Psoas muscle (tissue), 8 donors: ENCODE measurements around the gene DIPK1A. TPM values are rescaled to one million over a fixed set of nuclear protein-coding genes. Genes with fewer than 3 reads are reported as not detected.
A peak's percentile ranks its signal among the peaks of the same experiment; 100 is the strongest.

Experiments
- ATAC-seq, 4 donors: fragments of 200-7000 bp; cut with Tn5 transposase; one replicate each; pipeline ENCODE4 v1.9.1; 2020; ENCODE audit warnings: moderate library complexity in 3 of 4, mild to moderate bottlenecking in 2 of 4
- DNase-seq, 2 donors: peaks; one replicate each; pipeline ENCODE4 v3.0.0-alpha.2; 2020
- H3K27ac ChIP-seq: fragments of 200-600 bp; one replicate; pipeline ENCODE4 v1.8.0; 2022
- H3K27me3 ChIP-seq, 3 donors: fragments of 200-600 bp in 1 of 3; one replicate each; pipeline versions ENCODE4 v1.6.1 to v1.8.0; 2013 to 2022; ENCODE audit warnings: low read length in 2 of 3, mild to moderate bottlenecking in 2 of 3, moderate library complexity in 1 of 3; ENCODE audit not compliant: insufficient read depth in 3 of 3
- H3K36me3 ChIP-seq, 2 donors: fragments of 200-600 bp in 1 of 2; one replicate each; pipeline versions ENCODE4 v1.6.1 to v1.8.0; 2013 to 2022; ENCODE audit warnings: low read depth in 1 of 2, mild to moderate bottlenecking in 1 of 2, moderate library complexity in 1 of 2; ENCODE audit not compliant: insufficient read depth in 1 of 2
- H3K4me1 ChIP-seq: fragments of 200-600 bp; one replicate; pipeline ENCODE4 v1.8.0; 2022
- H3K4me3 ChIP-seq: fragments of 200-600 bp; one replicate; pipeline ENCODE4 v1.8.0; 2022; ENCODE audit warnings: mild to moderate bottlenecking
- H3K9me3 ChIP-seq: fragments of 200-600 bp; one replicate; pipeline ENCODE4 v1.8.0; 2022
- CTCF ChIP-seq: fragments of 200-600 bp; IDR thresholded peaks from one replicate; pipeline ENCODE4 v1.8.0; 2022; ENCODE audit warnings: antibody characterized with exemption
- WGBS, 3 donors: extraction: QIAGEN DNeasy Blood & Tissue Kit; methylation state at CpG; one replicate each; pipeline versions ENCODE4 v1.1.6 to v1.1.7; 2013; 5-methylcytosine and 5-hydroxymethylcytosine counted together
- intact Hi-C, 2 donors: fragments of 100-400 bp; cut with DNase I; formaldehyde crosslinking; loops; one replicate each; pipeline versions ENCODE4 v1.11.0 to v1.14.2; 2022
- polyA plus RNA-seq, 3 donors: library from polyadenylated mRNA; stranded (reverse); fragments of 200-250 nt; gene quantifications; one replicate each; pipeline ENCODE4 v1.2.3, GENCODE V29; 2013
- total RNA-seq, 4 donors: library from RNA; stranded (reverse); fragmentation: NEBNext Ultra II Directional in 2 of 4; extraction: Animal tissue kit (Norgen Biotek cat#: 25700) in 2 of 4; gene quantifications; one replicate each; pipeline versions ENCODE4 v1.2.1 to v1.2.4, GENCODE V29; 2021 to 2023
- donor health status: healthy with polysubstance abuse.
- donor health status: DM: no; HTN: no; CAD: no; lungs with moderate emphysema.
- donor health status: Bipolar disorder and iron deficiency.
- donor health status: healthy.
- donor health status: DM: yes; HTN: yes; CAD: no.
- donor health status: DM: no; HTN: no; CAD: no.
- donor health status: DM: no; HTN: no; CAD: no.
- donor health status: DM: yes; HTN: yes; CAD: no.

Gene DIPK1A
- total and polyA plus RNA-seq, 7 donors = 2.2 to 7.9 (median 5.7) TPM

GRCh38 chr1:92998821-92999220 is 37.6 kb upstream of the DIPK1A start:
- DNase-seq (no peak), ATAC-seq (no peak)
- H3K27me3 ChIP-seq = no peaks in the 10 kb centered on the region
- 92 to 95% (median 92%) methylated on average over 5 of the region's 5 CpGs for WGBS, 3 donors
- peaks cover 15% of the 10 kb centered on the region for H3K4me1 ChIP-seq
- no peak for TF ChIP-seq CTCF
- H3K36me3 ChIP-seq = no peaks in the 10 kb centered on the region
- intact Hi-C loops = loop anchor here in 1 of 2 donors (5.0 kb wide), 1 partner anchor 37 kb away; the partner anchor contains the start of gene DIPK1A
- H3K27ac ChIP-seq = no peak overlapping the region
- H3K4me3 ChIP-seq = no peak overlapping the region
- H3K9me3 ChIP-seq = no peaks in the 10 kb centered on the region

GRCh38 chr1:92995441-92996430 is 34.5 kb upstream of the DIPK1A start:
- Histone ChIP-seq H3K4me3 (no peak overlapping the region), H3K27ac (no peak overlapping the region), H3K9me3 (no peaks in the 10 kb centered on the region), H3K27me3 (no peaks in the 10 kb centered on the region), H3K4me1 (peaks cover 13% of the 10 kb centered on the region), H3K36me3 (no peaks in the 10 kb centered on the region)
- intact Hi-C loops = loop anchor here (2.0 to 5.0 kb wide), 2 partner anchors 31 to 33 kb away; partner anchors contain the start of gene DIPK1A (in 1 of the 2)
- ATAC-seq (no peak), DNase-seq (no peak)
- WGBS, 3 donors = 83 to 86% (median 85%) methylated on average over 8 of the region's 8 CpGs
- no peak for TF ChIP-seq CTCF

GRCh38 chr1:92994105-92994712 is 32.9 kb upstream of the DIPK1A start:
- peak; percentile 92 for TF ChIP-seq CTCF
- Histone ChIP-seq H3K4me3 (no peak overlapping the region), H3K27me3 (no peaks in the 10 kb centered on the region), H3K9me3 (no peaks in the 10 kb centered on the region), H3K27ac (no peak overlapping the region), H3K36me3 (no peaks in the 10 kb centered on the region), H3K4me1 (peaks cover 4% of the 10 kb centered on the region)
- intact Hi-C loops = loop anchor here (1.0 to 2.0 kb wide), 3 partner anchors 29 to 136 kb away; no protein-coding TSS in a partner anchor
- ATAC-seq (peak; percentile 90 to 97 (median 92)), DNase-seq (no peak)
- 57 to 58% (median 57%) methylated on average over 5 of the region's 5 CpGs for WGBS, 3 donors

- Histone ChIP-seq H3K4me1 (peaks cover 4% of the 10 kb centered on the region), H3K27ac (no peak overlapping the region), H3K36me3 (no peaks in the 10 kb centered on the region), H3K4me3 (no peak overlapping the region), H3K27me3 (no peaks in the 10 kb centered on the region), H3K9me3 (no peaks in the 10 kb centered on the region)
- ATAC-seq = peak in 1 of 4 donors; percentile 9
- TF ChIP-seq CTCF = no peak
- intact Hi-C loops = no loop called here
- 84 to 89% (median 87%) methylated on average over 1 of the region's 1 CpG for WGBS, 3 donors
- no peak for DNase-seq
Observed at GRCh38 chr1:92993581-92993980, 32.3 kb upstream of the DIPK1A start.
